Gastroesophageal sphincter (tissue), 4 donors: ENCODE data around the gene SYNDIG1. TPM values are rescaled to one million over a fixed set of nuclear protein-coding genes. Genes with fewer than 3 reads are reported as not detected.

Source experiments
- ATAC-seq: fragments of 150-250 bp; one replicate; pipeline ENCODE4 v1.9.1; 2016; ENCODE audit warnings: mild to moderate bottlenecking, moderate library complexity
- H3K27ac ChIP-seq, 4 donors: fragments of 200-600 bp; sonication (generic) in 3 of 4; 1 replicate in 3 of 4; 2 replicates in 1 of 4; pipeline ENCODE4 v1.5.1; 2016 to 2019
- H3K27me3 ChIP-seq: fragments of 200-600 bp; sonication (generic); one replicate; pipeline ENCODE4 v1.5.1; 2019
- H3K36me3 ChIP-seq, 2 donors: fragments of 200-600 bp; sonication (generic); one replicate each; pipeline ENCODE4 v1.5.1; 2019; ENCODE audit warnings: control low read depth in 1 of 2
- H3K4me1 ChIP-seq, 3 donors: fragments of 200-600 bp; sonication (generic); 1 replicate in 2 of 3; 2 replicates in 1 of 3; pipeline ENCODE4 v1.5.1; 2016 to 2019; ENCODE audit warnings: control low read depth in 2 of 3
- H3K4me3 ChIP-seq, 2 donors: fragments of 200-600 bp; sonication (generic); one replicate each; pipeline ENCODE4 v1.5.1; 2019; ENCODE audit warnings: mild to moderate bottlenecking in 1 of 2, moderate library complexity in 1 of 2
- H3K9me3 ChIP-seq, 3 donors: fragments of 200-600 bp; sonication (generic); one replicate each; pipeline ENCODE4 v1.5.1; 2017 to 2019; ENCODE audit warnings: control low read depth in 2 of 3
- CTCF ChIP-seq, 4 experiments: fragments of 200-600 bp in 2 of 4; fragments of 450-650 bp in 2 of 4; sonication (generic) in 1 of 4; IDR thresholded peaks; one replicate each; pipeline ENCODE4 v1.5.1; 2017 to 2019; ENCODE audit warnings: antibody characterized with exemption in 4 of 4, mild to moderate bottlenecking in 2 of 4, moderate library complexity in 2 of 4
- EP300 ChIP-seq: sonication (generic); formaldehyde crosslinking; IDR thresholded peaks from one replicate; pipeline ENCODE4 v1.6.1; 2017; ENCODE audit warnings: antibody characterized with exemption, mild to moderate bottlenecking
- POLR2A ChIP-seq, 2 donors: fragments of 450-650 bp; IDR thresholded peaks; one replicate each; pipeline ENCODE4 v1.6.1; 2017; ENCODE audit warnings: antibody characterized with exemption in 2 of 2, mild to moderate bottlenecking in 2 of 2, moderate library complexity in 1 of 2
- POLR2AphosphoS5 ChIP-seq: sonication (generic); formaldehyde crosslinking; IDR thresholded peaks from one replicate; pipeline ENCODE4 v1.6.1; 2017; ENCODE audit warnings: antibody characterized with exemption
- whole genome bisulfite sequencing, 2 donors: methylation state at CpG; one replicate each; pipeline ENCODE4 v1.1.5; 2018; ENCODE audit warnings: low coverage in 1 of 2; 5-methylcytosine and 5-hydroxymethylcytosine counted together
- total RNA-seq, 4 donors: library from RNA; depleted of rRNA; stranded (reverse); fragments of >200 nt; gene quantifications; one replicate each; pipeline ENCODE4 v1.1.0, GENCODE V29; 2016

Gene SYNDIG1
- total RNA-seq, 4 donors from 2014 or later = 0.15 to 0.40 (median 0.16) TPM; not detected in 1

GRCh38 chr20:24631173-24631505 is 161.7 kb downstream of the SYNDIG1 start:
- no peak for ATAC-seq
- Histone ChIP-seq H3K9me3 (no peaks in the 10 kb centered on the region), H3K4me1 (no peaks in the 10 kb centered on the region), H3K27ac (no peak overlapping the region), H3K36me3 (no peaks in the 10 kb centered on the region), H3K27me3 (no peaks in the 10 kb centered on the region), H3K4me3 (no peak overlapping the region)
- WGBS, 2 donors = 91 to 95% methylated on average over 10 to 11 of the region's 11 CpGs
- TF ChIP-seq POLR2AphosphoS5 (no peak), EP300 (no peak), CTCF (IDR thresholded peaks at IDR 0.05) (no peak), POLR2A (IDR thresholded peaks at IDR 0.05) (no peak)

GRCh38 chr20:24632581-24632980 is 163.2 kb downstream of the SYNDIG1 start:
- Histone ChIP-seq H3K36me3 (no peaks in the 10 kb centered on the region), H3K4me3 (no peak overlapping the region), H3K4me1 (no peaks in the 10 kb centered on the region), H3K27ac (no peak overlapping the region), H3K9me3 (no peaks in the 10 kb centered on the region), H3K27me3 (no peaks in the 10 kb centered on the region)
- WGBS, 2 donors = 69 to 78% methylated on average over 5 to 7 of the region's 7 CpGs
- TF ChIP-seq EP300 (no peak), CTCF (IDR thresholded peaks at IDR 0.05) (no peak), POLR2A (IDR thresholded peaks at IDR 0.05) (no peak), POLR2AphosphoS5 (no peak)
- no peak for ATAC-seq

- H3K36me3 ChIP-seq = no peaks in the 10 kb centered on the region
- no peaks in the 10 kb centered on the region for H3K9me3 ChIP-seq
- H3K4me1 ChIP-seq = no peaks in the 10 kb centered on the region
- 80 to 94% methylated on average over 4 to 5 of the region's 12 CpGs for WGBS, 2 donors
- TF ChIP-seq POLR2A (IDR thresholded peaks at IDR 0.05) (no peak), POLR2AphosphoS5 (no peak), EP300 (no peak)
- no peak for ATAC-seq
- no peak overlapping the region for H3K27ac ChIP-seq
- no peaks in the 10 kb centered on the region for H3K27me3 ChIP-seq
- H3K4me3 ChIP-seq = no peak overlapping the region
These were observed 163.6 kb downstream of the SYNDIG1 start for GRCh38 chr20:24633026-24633425.

GRCh38 chr20:24633521-24633920 is 164.1 kb downstream of the SYNDIG1 start:
- H3K4me1 ChIP-seq = no peaks in the 10 kb centered on the region
- TF ChIP-seq CTCF (IDR thresholded peaks at IDR 0.05) (no peak), POLR2A (IDR thresholded peaks at IDR 0.05) (no peak), EP300 (no peak), POLR2AphosphoS5 (no peak)
- H3K27me3 ChIP-seq = no peaks in the 10 kb centered on the region
- no peak for ATAC-seq
- H3K36me3 ChIP-seq = no peaks in the 10 kb centered on the region
- WGBS, 2 donors = 86 to 90% methylated on average over 6 to 7 of the region's 10 CpGs
- no peaks in the 10 kb centered on the region for H3K9me3 ChIP-seq
- H3K4me3 ChIP-seq = no peak overlapping the region
- H3K27ac ChIP-seq = no peak overlapping the region

- H3K4me1 ChIP-seq = no peaks in the 10 kb centered on the region
- no peaks in the 10 kb centered on the region for H3K27me3 ChIP-seq
- ATAC-seq = peak; percentile 63
- H3K36me3 ChIP-seq = no peaks in the 10 kb centered on the region
- no peak overlapping the region for H3K27ac ChIP-seq
- WGBS, 2 donors = 45% methylated on average over 4 of the region's 9 CpGs; no CpG with 5 or more reads in 1 of the 2 donors
- no peaks in the 10 kb centered on the region for H3K9me3 ChIP-seq
- TF ChIP-seq CTCF (IDR thresholded peaks at IDR 0.05) = no peak
- no peak for TF ChIP-seq POLR2A (IDR thresholded peaks at IDR 0.05)
- TF ChIP-seq EP300 = no peak
- no peak for TF ChIP-seq POLR2AphosphoS5
- H3K4me3 ChIP-seq = no peak overlapping the region
These were observed 165.4 kb downstream of the SYNDIG1 start for GRCh38 chr20:24634855-24635254.
